ENCODE results near the gene GAB2. TPM values are rescaled to one million over a fixed set of nuclear protein-coding genes. Genes with fewer than 3 reads are reported as not detected.

Gene GAB2
- total RNA-seq, 1 experiment from 2014 or later: 5.0 TPM

DNA sequence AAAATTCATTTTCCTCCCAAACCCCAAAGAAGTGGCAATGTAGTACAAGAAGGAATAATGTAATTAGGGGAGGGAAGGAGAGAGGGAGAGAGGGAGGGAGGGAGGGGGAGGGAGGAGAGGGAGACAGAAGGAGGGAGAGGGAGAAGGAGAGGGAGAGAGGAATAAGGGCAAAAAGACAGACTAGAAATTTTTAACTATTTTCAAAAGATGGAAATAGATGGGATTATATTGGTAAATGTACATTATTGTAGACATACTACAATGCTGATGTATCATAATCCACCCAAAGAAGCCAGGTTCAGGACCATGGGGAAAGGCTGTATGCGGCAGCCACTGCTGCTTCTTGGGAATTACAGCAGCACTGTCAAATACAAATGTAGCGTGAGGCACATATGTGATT is 74.3 kb downstream of the GAB2 start:
- no peak for DNase-seq (ENCODE audit: low read depth)

DNA sequence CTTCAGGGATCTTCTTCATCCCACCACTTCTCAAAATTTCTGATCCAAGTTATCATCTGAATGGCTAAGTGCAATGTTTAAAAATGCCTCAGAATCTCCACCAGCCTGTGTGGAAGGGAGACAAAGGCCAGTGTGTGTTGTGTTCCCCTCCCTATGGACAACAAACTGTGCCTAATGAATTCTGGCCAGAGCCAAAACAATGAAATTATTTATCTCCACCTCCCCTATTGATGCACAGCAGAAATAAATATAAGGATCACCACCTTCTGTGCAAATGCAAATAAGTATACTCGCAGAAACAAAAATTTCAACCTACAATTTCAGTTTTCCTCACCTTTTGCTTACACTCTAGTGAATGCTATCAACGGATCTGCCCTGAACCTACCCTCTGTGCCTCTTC is 75.8 kb downstream of the GAB2 start:
- DNase-seq (ENCODE audit: low read depth): no peak

DNA sequence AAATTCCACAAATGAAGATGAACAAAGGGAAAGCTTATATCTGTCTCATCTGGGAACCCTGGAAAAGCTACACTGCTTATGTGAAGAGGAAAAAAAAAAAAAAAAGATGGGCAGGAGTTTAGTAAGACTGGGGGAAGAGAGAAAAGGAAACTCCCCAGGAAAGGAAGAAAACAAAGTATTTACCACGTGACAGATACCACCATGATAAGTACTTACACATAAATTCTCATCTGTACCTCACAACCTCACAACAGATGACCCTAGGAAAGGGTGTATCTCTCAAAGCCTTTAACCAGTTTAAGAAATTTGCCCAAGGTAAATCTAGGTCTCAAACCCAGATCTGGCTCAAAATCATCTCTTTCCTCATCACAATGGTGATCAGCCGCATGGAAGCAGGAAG is 77.1 kb downstream of the GAB2 start:
- no peak for DNase-seq (ENCODE audit: low read depth)

DNA sequence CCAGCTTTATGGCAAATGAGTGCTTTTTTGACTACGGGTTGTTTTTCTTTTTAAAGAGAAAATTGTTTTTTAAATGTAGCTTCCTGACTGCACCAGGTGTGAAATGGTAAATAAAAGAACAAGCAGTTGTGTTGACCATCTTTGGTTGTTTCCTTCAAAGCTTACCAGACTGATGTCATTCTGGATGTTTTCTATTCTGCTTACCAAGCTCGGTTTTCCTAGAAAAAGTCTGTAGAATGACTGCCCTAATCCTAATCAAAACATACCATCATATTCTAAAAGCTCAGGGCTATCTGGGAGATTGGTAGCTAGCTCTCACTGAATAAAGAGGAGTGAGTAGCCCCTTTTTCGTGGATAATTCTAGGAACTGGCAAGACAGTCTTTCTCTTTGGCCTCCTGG is 77.7 kb downstream of the GAB2 start:
- no peak for DNase-seq (ENCODE audit: low read depth)

DNA sequence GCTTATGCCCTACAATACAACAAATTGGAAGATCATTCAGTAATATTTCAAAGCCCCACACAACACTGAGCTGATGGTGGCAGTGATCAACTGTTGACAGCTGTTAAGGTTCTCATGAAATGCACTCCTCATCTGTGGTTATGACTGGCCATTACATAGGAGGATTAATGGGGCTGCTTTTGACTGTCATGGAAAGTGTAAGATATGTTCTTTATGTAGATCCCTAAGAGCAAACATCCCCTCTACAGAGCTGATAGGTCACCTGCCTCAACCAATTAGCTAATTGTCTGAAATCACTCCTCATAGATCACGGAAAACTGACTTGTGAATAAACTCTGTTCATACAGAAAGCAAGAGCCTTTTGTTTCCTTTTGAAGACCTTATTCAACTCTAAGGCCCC is 78.1 kb downstream of the GAB2 start:
- peak; percentile 29 for DNase-seq (ENCODE audit: low read depth)

DNA sequence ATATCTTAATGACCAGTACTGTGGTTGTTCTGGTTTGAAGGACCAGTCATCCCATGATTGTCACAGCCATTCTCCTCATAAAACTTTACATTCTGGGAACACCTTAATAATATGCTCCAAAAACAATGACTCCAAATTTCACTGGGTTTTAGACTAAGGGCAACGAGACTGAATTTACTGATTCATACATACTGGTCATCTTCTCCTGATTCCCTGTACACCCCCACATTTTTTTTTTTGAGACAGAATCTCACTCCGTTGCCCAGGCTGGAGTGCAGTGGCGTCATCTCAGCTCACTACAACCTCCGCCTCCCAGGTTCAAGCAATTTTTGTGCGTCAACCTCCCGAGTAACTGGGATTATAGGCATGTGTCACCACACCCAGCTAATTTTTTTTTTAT is 78.9 kb downstream of the GAB2 start:
- no peak for DNase-seq (ENCODE audit: low read depth)

DNA sequence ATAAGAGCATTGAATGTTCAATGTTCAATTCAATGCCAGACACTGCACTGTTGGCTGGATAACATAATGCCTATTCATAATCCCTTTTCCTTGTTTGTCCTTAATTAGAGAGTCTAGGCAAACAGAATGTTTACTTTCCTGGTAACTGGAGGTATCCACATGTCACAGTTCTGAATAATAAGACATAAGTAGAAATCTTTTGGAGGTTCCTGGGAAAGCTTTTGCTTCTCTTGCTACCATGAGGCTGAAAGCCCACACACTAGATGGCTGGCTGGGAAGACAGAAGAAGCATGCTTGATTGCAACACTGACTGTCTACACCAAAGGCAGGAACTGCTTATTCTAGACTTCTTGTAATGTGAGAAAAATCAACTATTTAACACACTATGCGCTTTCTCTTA is 79.5 kb downstream of the GAB2 start:
- no peak for DNase-seq (ENCODE audit: low read depth)

DNA sequence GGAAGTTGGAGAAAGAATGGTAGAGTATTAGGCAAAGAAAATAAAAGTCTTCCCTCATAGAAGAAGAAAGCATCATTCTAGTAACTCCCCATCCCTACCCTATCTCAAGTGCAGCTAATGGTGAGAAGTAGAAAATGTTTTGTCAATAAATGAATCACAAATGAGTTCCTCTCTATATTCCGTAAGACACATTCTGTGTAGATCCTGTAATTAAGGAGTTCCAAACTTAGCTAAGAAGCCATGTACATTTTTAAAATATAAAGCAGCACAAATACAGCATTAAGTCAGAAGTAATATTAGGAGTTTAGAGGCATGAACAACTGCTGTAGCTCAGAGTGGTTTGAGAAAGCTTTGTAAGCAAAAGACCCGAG is 80.1 kb downstream of the GAB2 start:
- no peak for DNase-seq (ENCODE audit: low read depth)

DNA sequence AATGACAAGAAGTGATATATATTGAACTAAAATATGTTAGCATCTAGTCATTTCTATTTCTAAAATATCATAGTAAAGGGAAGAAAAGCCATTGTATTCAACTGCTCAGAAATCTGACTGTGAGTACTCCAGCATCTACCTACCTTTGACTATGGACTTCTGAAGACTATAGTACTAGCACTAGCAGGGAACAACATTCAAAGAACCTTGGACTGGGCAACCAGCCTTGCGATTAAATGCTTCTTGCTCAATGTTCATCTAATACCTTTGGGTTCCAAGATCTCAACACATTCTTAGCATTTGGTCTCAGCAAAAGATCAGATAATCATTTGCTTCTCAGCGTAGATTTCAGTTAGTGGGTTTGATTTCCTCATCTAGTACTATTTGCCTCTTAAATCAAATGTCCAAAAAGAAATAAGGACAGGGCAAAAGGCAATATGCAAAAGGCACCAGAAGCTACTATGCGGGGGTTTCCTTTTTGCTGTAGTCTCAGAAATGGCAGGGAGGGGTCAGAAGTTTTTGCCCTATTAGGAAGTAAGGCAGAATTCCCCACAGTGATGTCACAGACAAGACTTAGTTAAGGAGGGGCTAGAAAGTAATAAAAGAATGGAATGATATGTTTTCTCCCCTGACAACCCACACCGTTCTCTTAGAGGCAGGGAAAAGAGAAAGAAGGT is 80.6 kb downstream of the GAB2 start:
- DNase-seq (ENCODE audit: low read depth): no peak

DNA sequence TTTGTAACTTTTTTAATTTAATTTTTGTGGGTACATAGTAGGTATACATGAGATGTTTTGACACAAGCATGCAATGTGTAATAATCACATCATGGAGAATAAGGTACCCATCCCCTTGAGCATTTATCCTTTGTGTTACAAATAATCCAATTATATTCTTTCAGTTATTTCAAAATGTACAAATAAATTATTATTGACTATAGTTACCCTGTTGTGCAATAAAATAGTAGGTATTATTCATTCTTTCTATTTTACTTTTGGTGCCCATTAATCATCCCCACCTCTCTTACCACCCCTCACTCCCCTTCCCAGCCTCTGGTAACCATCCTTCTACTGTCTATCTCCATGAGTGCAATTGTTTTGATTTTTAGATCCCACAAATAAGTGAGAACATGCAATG is 83.5 kb downstream of the GAB2 start:
- DNase-seq (ENCODE audit: low read depth): no peak

DNA sequence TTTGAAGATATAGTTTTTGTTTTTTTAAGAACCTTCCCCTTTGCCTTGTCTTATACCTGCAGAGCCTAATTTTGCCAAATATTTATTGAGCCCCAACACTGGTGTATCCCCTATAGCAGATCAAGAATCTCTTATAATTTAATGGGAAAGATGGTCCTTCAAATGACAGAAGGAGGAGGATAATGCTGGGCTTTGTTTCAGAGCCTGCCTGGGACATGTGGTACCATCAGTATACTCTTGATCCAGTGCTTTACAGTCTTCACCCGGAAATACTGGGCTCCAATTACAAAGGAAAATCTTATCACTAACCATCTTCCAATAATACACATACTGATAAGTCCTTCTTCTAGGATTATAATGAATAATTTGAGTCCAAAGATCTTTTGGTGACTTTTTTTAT is 84.7 kb downstream of the GAB2 start:
- no peak for DNase-seq (ENCODE audit: low read depth)

DNA sequence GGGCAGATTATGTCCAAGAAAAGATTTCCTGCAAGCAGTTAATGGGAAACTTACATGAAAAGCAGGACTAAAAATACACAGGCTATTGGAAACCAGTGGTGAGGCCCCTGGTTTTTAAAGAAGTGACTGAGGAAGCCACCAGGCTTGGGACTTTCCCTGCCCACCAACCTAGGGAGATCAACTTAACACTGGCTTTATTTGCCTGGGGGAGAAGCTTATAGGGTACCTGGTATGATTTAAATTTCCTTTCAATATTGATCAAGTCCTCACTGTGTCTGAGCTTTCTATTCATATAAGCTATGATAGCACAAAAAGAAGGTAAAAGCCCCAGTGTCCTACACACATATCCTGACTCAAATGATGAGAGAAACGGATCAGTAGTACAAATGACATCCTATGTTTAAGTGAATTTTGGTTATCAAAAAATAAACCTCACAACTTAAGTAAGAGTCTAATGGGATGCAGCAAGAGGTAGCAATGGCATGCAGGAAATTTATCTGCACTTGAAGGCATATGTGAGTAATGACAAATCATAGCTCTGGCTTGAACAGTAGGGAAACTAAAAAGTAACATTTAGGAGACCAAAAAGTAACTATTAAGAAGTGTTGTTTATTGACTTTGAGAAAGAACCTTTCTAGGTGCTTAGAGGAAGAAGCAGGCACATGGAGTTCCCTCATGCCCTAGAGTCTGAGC is 85.3 kb downstream of the GAB2 start:
- no peak for DNase-seq (ENCODE audit: low read depth)

DNA sequence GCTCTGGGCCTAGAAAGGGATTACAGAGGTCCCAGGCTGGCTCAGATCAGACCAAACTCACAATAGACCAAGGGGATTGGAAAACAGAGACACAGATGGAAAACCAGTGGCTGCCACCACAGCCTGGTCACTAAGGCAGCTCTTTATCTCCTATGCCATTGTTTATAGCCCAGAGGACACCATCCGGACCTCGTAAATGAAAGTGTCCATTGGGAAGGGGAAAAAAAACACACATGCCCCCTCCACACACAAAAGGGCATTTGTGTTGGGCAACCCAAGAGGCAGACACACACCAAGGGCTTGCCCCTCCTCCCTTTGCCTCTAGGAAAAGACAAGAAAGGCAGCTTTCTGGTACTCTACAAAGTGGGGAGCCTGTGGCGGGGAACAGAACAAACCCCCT is 85.9 kb downstream of the GAB2 start:
- peak; percentile 54 for DNase-seq (ENCODE audit: low read depth)

DNA sequence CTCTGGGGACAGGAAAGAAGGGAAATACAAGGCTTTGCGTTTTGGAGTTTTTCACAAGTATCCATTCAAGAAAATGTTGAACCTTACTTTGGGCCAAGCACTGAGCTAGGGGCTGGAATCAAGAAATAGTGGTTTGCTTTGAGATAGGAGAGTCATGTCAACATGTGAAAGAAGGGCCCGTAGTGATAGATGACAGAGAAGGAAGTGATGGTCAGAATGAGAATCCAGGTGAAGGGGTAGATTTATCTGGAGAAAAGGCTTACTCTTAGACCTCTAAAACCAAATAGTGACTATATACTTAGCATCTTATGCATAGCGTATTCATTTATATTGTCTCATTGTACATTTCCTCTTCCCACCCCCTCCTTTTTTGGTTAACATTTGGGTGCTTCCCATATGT is 87.3 kb downstream of the GAB2 start:
- DNase-seq (ENCODE audit: low read depth): no peak

DNA sequence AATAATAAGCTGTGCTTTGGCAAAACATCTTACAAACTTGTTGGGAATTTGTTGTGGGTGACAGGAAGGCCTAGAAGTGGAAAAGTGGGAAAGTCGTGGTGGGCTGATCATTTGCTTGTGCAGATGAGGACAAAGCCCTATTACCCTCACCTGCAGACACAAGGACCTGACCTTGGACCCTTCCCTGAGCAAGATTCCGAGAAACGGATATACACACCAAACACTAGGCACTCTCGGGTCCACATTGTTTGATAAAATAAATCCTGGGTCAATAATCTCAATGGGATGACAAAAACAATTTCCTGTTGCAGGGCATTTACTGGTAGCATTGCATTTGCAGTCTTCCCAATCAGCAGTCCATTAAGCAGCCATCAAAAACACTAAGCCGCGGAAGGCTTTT is 89.7 kb downstream of the GAB2 start:
- DNase-seq (ENCODE audit: low read depth): no peak

DNA sequence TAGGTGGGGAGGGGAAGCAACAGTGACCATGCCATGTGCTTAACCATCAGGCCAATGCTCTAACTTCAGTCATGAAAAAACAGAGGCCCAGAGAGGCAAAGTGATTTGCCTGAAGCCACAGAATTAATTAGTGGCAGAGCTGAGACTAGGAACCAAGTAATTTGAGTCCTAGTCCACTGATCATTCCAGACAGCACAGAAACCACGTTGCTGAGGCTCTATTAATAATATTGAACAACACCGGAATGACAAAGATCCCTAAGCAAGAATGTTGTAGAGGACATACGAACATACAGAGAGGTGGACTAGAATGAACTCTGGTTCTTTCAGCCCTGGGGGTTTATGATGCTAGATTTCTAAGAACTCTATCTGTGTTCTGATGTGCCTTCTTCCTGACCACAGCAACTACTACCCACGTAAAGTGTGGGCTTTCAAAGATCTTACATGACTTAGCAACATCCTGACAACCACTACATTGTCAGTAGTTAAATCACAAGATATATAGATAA is 92.3 kb downstream of the GAB2 start:
- no peak for DNase-seq (ENCODE audit: low read depth)

DNA sequence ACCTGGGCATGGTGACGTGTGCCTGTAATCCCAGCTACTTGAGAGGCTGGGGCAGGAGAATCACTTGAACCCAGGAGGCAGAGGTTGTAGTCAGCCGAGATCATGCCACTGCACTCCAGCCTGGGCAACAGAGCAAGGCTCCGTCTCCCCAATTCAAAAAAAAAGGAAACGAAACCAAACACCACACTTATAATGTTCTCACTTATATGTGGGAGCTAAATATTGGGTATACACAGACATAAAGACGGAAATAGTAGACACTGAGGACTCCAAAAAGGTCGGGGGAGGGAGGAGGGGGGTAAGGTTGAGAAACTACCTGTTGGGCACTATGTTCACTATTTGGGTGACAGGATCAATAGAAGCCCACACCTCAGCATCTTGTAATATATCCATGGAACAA is 94.3 kb downstream of the GAB2 start:
- DNase-seq (ENCODE audit: low read depth): no peak

DNA sequence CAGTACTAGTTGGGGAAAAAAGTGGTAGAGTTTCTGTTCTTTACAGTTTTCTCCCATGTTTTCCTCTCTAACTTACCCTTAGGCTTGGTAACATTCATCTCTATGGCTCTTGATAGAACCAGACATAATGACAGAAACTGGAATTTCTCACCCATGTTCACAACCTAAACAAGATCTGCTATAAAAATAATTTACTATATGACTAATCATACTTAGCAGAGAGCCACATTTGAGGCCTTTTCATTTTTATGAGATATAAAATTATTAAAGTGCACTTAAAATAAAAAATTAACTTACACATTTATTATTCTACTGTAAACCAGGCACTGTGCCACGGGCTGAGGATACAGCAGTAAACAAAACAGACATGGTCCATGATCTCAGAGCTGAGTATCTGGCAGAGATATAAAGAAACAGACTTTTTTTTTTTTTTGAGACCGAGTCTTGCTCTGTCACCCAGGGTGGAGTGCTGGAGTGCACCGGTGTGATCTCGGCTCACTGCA is 98.1 kb downstream of the GAB2 start:
- DNase-seq (ENCODE audit: low read depth): no peak

DNA sequence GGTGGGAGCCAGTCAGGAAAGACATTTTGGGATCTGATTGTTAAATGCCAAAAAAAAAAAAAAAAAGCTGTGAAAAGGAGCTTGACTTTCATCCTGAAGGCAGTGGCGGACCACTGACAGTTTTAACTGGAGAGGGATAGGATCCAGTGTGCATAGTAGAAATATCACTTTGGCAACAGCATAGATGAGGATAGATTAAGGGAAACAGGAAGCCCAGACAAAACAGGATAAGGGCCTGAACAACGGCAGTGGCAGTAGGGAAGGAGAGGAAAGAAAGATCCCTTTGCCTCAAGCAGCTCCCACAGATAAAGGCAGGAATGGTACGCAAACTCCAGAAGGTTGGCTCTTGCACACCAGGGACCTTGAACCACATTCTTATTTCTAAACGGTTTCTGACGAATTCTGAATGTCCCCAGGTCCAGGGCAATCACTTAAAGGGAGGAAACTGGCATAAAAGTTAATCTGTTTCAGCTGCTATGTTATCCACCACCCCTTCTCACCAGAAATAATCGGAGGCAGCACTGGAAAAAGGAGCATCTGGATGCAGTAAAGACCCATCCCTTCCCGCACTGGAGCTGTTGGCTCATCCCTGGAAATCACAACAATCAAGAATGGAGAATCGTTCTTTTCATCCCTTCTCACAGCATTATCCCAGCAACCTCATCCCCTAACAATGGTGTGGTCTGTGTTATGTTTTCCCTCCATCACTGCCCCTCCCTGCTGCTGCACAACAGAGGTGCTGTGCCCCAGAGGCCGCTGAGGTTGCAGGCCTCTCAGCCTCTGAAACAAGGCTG is 99.1 kb downstream of the GAB2 start:
- peak; percentile 51 for DNase-seq (ENCODE audit: low read depth)

DNA sequence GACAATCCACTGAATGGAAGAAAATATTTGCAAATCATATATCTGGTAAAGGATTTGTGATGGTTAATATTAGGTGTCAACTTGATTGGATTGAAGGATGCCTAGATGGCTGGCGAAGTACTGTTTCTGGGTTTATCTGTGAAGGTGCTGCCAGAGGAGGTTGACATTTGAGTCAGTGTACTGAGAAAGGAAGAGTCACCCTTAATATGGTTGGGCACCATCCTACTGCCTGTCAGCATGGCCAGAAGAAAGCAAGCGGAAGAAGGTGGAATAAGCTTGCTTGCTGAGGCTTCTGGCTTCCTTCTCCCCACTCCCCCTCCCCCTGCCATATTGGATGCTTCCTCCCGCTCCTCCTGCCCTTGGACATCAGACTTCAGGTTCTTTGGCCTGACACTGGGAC is 101.9 kb downstream of the GAB2 start:
- no peak for DNase-seq (ENCODE audit: low read depth)

DNA sequence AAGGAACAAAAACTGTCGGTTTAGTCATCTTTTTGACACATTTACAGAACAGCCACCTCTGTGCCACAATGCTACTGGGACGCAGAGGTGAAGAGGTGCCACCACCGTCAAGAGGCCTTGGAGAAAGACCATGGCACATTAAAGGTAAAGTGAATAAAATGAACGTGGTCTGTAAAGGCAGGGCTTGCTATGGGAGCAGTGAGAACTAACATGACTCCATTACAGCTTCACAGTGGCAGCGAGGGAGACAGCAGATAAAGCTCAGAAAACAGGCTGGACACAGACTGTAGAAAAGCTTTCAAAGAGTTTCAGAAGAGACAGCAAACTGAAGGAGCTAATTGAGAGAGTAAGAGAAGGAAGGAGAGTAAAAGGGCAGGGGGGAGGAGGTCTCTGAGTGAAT is 102.9 kb downstream of the GAB2 start:
- DNase-seq (ENCODE audit: low read depth): no peak

DNA sequence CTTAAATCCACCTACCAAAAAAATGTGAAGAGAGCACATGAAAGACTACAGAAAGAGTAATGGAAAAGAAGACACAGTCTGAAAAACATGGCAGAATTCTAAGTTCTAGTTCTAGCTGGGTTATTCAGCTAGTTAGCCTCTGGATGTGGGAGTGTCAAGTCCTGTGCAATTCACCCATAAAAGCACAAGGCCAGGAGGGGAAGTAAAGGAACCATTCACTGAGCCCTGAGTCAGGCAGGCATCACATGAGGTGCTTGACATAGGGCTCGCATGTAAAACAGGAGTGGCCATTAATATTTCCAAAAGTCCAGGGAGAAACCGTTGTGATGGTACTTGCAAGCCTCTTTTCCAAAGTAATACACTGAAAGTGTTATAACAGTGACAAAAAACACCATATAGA is 103.7 kb downstream of the GAB2 start:
- no peak for DNase-seq (ENCODE audit: low read depth)

Measured in RPMI7951 (cell line).